GM10847 (cell line): ENCODE results near the gene SCN9A.

Source experiments
- POLR2A ChIP-seq: IDR thresholded peaks from 2 replicates; pipeline ENCODE4 v1.6.1; 2011; ENCODE audit not compliant: insufficient read length; ENCODE audit errors: extremely low read depth

SCN9A gene

GRCh38 chr2:166314022-166314759 lies 61.6 kb downstream of the SCN9A start:
- TF ChIP-seq POLR2A = no peak

DNA sequence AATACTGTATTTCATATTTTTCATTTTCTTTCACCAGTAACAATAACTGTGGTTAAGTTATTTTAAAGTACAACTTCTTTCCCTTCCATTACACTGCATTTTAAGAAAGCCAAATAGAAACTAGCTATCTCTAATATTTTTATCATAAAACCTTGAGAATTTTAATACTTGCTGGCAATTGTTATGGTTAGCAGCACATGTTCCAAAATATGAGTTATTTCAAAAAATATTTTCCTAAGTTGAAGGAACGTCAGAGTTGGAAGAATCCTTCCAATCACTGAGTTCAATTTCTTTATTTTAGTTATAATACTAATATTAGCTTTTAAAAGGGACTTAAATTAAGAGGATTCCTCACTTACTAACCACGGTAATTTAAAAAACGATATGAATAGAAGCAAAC lies 68.4 kb downstream of the SCN9A start:
- TF ChIP-seq POLR2A = no peak

DNA sequence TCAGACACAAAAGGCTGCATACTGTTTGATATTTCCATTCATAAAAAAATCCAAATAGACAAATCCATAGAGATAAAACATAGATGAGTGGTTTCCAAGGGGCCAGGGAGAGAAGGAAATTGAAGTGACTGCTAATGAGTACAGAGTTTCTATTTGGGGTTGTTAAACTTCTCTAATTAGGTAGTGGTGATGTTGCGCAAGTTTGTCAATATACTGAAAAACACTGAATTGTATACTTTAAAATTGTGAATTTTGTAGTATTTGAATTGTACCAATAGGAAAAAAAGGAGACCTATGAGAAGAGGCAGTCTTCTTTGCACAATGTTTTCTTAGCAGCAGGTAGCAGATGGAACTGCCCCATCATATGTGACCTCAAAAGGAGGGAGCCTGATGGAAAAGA lies 71.1 kb downstream of the SCN9A start:
- no peak for TF ChIP-seq POLR2A

GRCh38 chr2:166302036-166302435 lies 73.7 kb downstream of the SCN9A start:
- TF ChIP-seq POLR2A = no peak

DNA sequence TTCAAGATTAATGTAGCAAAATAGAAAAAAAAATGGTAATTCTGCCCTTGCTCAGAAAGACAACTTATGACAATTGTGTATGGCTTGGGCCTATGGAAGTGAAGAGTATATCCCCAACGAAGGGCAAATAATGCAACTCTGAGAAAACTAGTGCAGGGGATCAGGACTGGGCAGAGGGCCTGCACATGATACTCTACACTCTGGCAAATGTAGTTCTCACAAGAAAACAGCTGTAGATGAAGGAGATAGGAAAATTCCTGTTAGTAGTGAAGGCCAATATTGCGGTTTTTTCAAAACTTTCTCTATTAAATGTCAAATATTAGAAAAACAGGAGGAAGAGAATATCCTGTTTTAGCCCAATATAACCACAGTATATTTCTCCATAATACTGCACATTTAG lies 77.8 kb downstream of the SCN9A start:
- no peak for TF ChIP-seq POLR2A

- TF ChIP-seq POLR2A = no peak
Observed at GRCh38 chr2:166293984-166294383, 81.8 kb downstream of the SCN9A start.

- no peak for TF ChIP-seq POLR2A
Observed at GRCh38 chr2:166285215-166285614, 90.5 kb downstream of the SCN9A start.

GRCh38 chr2:166284359-166284758 lies 91.4 kb downstream of the SCN9A start:
- no peak for TF ChIP-seq POLR2A

DNA sequence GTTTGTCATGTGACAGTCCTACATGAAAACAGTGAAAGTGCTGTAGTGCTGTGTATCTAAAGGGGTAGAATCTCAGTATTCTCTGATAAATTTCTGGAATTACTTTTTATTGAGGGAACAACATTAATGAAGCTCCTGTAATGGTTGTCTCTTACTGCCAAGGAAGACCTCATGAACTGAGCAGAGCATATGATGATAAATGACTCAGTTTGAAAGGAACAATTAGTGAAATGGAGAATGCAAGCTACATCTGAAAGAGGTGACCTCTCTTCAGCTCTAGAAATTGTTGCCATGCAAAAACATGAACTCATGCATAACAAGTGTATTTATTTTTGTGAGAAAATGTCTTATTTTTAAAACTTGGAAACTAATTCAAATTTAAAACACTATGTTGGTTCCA lies 93.6 kb downstream of the SCN9A start:
- no peak for TF ChIP-seq POLR2A

GRCh38 chr2:166278856-166279255 lies 96.9 kb downstream of the SCN9A start:
- no peak for TF ChIP-seq POLR2A

DNA sequence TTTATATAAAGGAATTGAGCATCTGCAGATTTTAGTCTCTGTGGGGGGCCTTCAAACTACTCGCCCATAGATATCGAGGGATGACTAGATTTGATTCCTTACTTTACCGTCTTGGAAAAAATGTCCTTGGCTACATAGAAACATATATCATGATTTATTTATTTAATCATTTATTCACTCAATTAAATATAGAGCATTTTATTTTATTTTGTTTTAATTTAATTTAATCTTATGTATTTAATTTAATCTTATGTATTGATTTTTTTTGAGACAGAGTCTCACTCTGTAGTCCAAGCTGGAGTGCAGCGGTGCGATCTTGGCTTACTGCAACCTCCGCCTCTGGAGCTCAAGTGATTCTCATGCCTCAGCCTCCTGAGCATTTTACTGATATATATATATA lies 105.4 kb downstream of the SCN9A start:
- TF ChIP-seq POLR2A = no peak

GRCh38 chr2:166269322-166269721 lies 106.4 kb downstream of the SCN9A start:
- no peak for TF ChIP-seq POLR2A

GRCh38 chr2:166257859-166258258 lies 117.9 kb downstream of the SCN9A start:
- no peak for TF ChIP-seq POLR2A

DNA sequence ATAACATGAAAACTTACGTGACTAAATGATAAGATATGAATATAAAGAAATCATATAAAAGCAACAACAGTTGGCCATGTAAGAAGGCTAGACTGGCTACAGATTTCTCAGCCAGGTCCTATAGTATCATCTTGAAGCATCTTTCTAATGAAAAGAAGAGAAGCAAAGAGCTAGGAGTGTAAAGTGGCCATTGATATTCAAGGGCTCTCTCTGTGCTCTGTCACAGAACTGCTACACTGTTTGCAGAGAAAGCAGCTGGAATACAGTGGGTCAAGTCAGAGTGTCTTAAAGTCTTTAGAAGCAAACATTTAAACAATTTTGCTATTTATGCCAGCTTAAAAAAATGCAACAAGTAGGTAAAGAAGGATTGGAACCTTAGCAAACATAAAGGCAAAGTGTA lies 118.8 kb downstream of the SCN9A start:
- no peak for TF ChIP-seq POLR2A

- TF ChIP-seq POLR2A = no peak
Observed at GRCh38 chr2:166249318-166249717, 126.4 kb downstream of the SCN9A start.

DNA sequence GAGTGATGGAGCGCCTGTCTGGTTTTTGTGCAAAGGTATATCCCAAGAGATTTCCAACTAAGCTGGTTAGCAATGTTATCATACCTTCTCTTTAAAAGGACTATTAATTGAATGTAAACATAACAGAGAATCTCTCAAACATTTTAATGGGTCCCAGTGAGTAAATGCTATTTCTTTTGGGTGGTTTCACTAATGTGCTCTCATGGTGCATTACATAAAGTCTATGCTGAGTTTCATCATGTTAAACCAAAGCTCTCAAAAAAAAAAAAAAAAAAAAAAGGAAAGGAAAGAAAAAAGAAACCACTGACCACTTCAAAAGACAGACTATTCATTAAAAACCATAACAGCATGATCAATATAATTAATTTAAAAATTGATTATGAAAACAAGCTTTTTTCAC lies 128.8 kb downstream of the SCN9A start:
- no peak for TF ChIP-seq POLR2A

- no peak for TF ChIP-seq POLR2A
Observed at GRCh38 chr2:166242309-166242708, 133.4 kb downstream of the SCN9A start.
